ENCODE measurements around the gene SQSTM1. TPM values are rescaled to one million over a fixed set of nuclear protein-coding genes. Genes with fewer than 3 reads are reported as not detected.
A peak's percentile ranks its signal among the peaks of the same experiment; 100 is the strongest.

The SQSTM1 gene
- total RNA-seq (1,000 to 10,000 TPM in 3 of 9 donors, 100 to 1,000 TPM in 6; 453 to 2,312 (median 868) TPM), polyA plus RNA-seq (100 to 1,000 TPM; 258 to 312 (median 292) TPM)
- long read RNA-seq, donor 1, transcript SQSTM1-202 (8 exons, 2,986 nt): major isoform, 64 of 135 reads
- long read RNA-seq, donor 1, partial matches to known transcripts: 45 of 135 reads
- long read RNA-seq, donor 1, other reads (novel, unspliced or antisense): 26 of 135 reads
- long read RNA-seq, donor 2, transcript SQSTM1-202 (8 exons, 2,986 nt): major isoform, 94 of 205 reads
- long read RNA-seq, donor 2, partial matches to known transcripts: 87 of 205 reads
- long read RNA-seq, donor 2, other reads (novel, unspliced or antisense): 19 of 205 reads
- long read RNA-seq, donor 3, transcript SQSTM1-202 (8 exons, 2,986 nt): major isoform, 52 of 131 reads
- long read RNA-seq, donor 3, partial matches to known transcripts: 61 of 131 reads
- long read RNA-seq, donor 3, other reads (novel, unspliced or antisense): 17 of 131 reads
- long read RNA-seq, donor 4, transcript SQSTM1-202 (8 exons, 2,986 nt): major isoform, 459 of 597 reads
- long read RNA-seq, donor 4, partial matches to known transcripts: 36 of 597 reads
- long read RNA-seq, donor 4, other reads (novel, unspliced or antisense): 98 of 597 reads
- long read RNA-seq, donor 5, transcript SQSTM1-202 (8 exons, 2,986 nt): major isoform, 989 of 1,227 reads
- long read RNA-seq, donor 5, transcript SQSTM1-201 (7 exons, 2,253 nt): minor isoform, 14 of 1,227 reads
- long read RNA-seq, donor 5, partial matches to known transcripts: 50 of 1,227 reads
- long read RNA-seq, donor 5, other reads (novel, unspliced or antisense): 171 of 1,227 reads
- long read RNA-seq, donor 6, transcript SQSTM1-202 (8 exons, 2,986 nt): major isoform, 309 of 469 reads
- long read RNA-seq, donor 6, partial matches to known transcripts: 47 of 469 reads
- long read RNA-seq, donor 6, other reads (novel, unspliced or antisense): 111 of 469 reads
- long read RNA-seq, donor 7, transcript SQSTM1-202 (8 exons, 2,986 nt): major isoform, 30 of 88 reads
- long read RNA-seq, donor 7, partial matches to known transcripts: 47 of 88 reads
- long read RNA-seq, donor 7, other reads (novel, unspliced or antisense): 6 of 88 reads
- long read RNA-seq, donor 8, transcript SQSTM1-201 (7 exons, 2,253 nt): minor isoform, 6 of 1,484 reads
- long read RNA-seq, donor 8, transcript SQSTM1-202 (8 exons, 2,986 nt): major isoform, 121 of 1,484 reads
- long read RNA-seq, donor 8, partial matches to known transcripts: 1,313 of 1,484 reads
- long read RNA-seq, donor 8, other reads (novel, unspliced or antisense): 44 of 1,484 reads
- long read RNA-seq, donor 9, transcript SQSTM1-202 (8 exons, 2,986 nt): major isoform, 60 of 138 reads
- long read RNA-seq, donor 9, partial matches to known transcripts: 56 of 138 reads
- long read RNA-seq, donor 9, other reads (novel, unspliced or antisense): 18 of 138 reads
- long read RNA-seq, donor 10, transcript SQSTM1-202 (8 exons, 2,986 nt): major isoform, 19 of 41 reads
- long read RNA-seq, donor 10, partial matches to known transcripts: 21 of 41 reads
- long read RNA-seq, donor 10, other reads (novel, unspliced or antisense): 0 of 41 reads

DNA sequence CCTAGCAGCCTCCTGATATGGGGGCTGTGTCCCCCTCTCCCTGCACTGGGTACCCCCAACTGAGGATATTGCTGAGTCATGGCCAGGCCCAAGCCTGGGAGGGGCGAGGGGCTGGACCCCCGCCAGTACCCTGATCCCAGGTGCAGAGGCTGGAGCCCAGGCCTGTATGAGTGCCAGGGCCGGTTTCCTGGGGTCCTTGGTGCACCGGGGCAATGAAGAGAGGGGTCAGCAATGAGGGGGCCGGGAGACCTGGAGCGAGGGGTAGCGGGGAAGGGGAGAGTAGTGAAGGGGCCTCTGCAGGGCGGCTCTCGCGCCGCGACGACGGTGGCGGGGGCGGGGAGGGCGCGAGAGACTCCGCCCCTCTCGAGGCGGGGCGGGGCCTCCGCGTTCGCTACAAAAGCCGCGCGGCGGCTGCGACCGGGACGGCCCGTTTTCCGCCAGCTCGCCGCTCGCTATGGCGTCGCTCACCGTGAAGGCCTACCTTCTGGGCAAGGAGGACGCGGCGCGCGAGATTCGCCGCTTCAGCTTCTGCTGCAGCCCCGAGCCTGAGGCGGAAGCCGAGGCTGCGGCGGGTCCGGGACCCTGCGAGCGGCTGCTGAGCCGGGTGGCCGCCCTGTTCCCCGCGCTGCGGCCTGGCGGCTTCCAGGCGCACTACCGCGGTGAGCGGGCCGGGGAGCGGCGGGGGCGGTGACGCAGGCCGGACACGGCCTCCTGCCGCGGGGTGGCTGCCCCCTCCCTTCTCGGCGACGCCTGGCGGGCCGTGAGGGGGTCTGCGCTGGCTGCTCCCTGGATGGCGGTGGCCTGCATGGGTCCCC lies at the start of gene SQSTM1:
Gene SQSTM1 (plus strand): TSS at position 423 of the 815 bp plus-strand sequence. CDS start 32 bp downstream, at position 455.
- 0 to 1% (median 0%) methylated on average over 1 to 81 of the region's 81 CpGs for WGBS, 4 donors
- DNase-seq: peak; percentile 79 to 90 (median 84)
- H3K9me3 ChIP-seq (replicated peaks in 1 of 3): no peaks in the 10 kb centered on the region
- peaks cover 68 to 75% of the 10 kb centered on the region in 2 donors for H3K4me1 ChIP-seq (replicated peaks in 1 of 2)
- H3K4me3 ChIP-seq: peak within 1 kb of the TSS; percentile 52 to 99 (median 86)
- peak within 1 kb of the TSS; percentile 97 to 100 (median 99) for H3K27ac ChIP-seq
- no peaks in the 10 kb centered on the region for H3K27me3 ChIP-seq
- H3K36me3 ChIP-seq (replicated peaks in 1 of 2): peaks cover 0 to 34% of the 10 kb centered on the region in 2 donors
- TF ChIP-seq, protein P1, sequence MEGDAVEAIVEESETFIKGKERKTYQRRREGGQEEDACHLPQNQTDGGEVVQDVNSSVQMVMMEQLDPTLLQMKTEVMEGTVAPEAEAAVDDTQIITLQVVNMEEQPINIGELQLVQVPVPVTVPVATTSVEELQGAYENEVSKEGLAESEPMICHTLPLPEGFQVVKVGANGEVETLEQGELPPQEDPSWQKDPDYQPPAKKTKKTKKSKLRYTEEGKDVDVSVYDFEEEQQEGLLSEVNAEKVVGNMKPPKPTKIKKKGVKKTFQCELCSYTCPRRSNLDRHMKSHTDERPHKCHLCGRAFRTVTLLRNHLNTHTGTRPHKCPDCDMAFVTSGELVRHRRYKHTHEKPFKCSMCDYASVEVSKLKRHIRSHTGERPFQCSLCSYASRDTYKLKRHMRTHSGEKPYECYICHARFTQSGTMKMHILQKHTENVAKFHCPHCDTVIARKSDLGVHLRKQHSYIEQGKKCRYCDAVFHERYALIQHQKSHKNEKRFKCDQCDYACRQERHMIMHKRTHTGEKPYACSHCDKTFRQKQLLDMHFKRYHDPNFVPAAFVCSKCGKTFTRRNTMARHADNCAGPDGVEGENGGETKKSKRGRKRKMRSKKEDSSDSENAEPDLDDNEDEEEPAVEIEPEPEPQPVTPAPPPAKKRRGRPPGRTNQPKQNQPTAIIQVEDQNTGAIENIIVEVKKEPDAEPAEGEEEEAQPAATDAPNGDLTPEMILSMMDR (IDR thresholded peaks at IDR 0.05): peak in 2 of 6 experiments; percentile 25 to 42
- TF ChIP-seq POLR2A (IDR thresholded peaks at IDR 0.05): peak; percentile 99 to 100
- intact Hi-C loops (cut with DNase I): loop anchor here in 1 of 2 donors (10.0 kb wide), 1 partner anchor 84 kb away; the partner anchor contains the start of gene TBC1D9B

DNA sequence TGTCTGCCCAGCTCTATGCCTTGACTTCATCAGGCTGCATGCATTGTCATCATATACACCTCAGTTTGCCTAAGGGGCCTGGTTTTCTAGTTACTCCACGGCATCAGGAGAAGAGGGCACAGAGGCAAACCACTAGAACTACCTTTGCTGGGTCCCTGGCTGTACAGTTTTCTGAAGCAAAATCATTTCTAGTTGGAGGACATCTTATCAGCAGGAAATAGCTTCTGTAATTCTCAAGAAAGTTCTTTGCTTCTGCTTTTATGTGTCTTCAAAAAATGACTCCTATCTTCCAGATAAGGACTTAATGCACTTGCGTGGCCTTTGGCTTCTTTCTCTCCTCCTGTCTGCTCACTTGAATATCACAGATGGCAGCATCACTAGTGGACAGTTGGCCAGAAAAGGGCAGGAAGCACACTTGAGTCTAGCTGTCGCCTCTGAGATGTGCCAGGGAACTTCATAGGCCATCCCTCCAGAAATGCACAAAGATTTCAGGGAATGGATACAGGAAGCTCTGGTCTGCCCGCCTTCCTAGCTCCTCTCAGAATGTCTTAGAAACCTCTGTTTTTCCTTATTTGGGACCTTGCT lies 49.3 kb upstream of the SQSTM1 start:
- no peaks in the 10 kb centered on the region for H3K9me3 ChIP-seq (replicated peaks in 1 of 3)
- no peak overlapping the region for H3K27ac ChIP-seq
- H3K36me3 ChIP-seq (replicated peaks in 1 of 2): peaks cover 0 to 92% of the 10 kb centered on the region in 2 donors
- no peak overlapping the region for H3K4me3 ChIP-seq
- DNase-seq: no peak
- 64 to 84% (median 79%) methylated on average over 3 to 4 of the region's 4 CpGs for WGBS, 4 donors
- intact Hi-C loops (cut with DNase I): no loop called here
- H3K27me3 ChIP-seq: no peaks in the 10 kb centered on the region
- TF ChIP-seq, protein P1 (IDR thresholded peaks at IDR 0.05): no peak
- TF ChIP-seq POLR2A (IDR thresholded peaks at IDR 0.05): no peak
- H3K4me1 ChIP-seq (replicated peaks in 1 of 2): peaks cover 3 to 15% of the 10 kb centered on the region in 2 donors

DNA sequence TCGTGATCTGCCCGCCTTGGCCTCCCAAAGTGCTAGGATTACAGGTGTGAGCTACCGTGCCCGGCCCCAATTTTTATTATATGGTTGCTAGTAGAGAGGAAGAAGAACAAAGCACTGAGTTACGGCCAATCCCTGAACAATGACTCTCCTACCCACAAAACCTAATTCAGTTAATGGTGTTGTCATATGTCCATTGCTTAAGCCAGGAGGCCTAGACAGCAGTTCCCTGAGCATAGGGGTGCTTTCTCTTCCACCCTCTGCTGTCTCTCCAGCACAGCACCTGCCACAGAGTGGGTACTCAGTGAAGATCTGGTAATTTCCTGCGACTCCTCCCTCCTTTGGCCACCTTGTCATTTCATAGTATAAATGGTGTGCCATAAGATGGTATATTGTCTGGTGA lies 48.4 kb upstream of the SQSTM1 start:
- intact Hi-C loops (cut with DNase I): no loop called here
- Histone ChIP-seq H3K36me3 (replicated peaks in 1 of 2) (peaks cover 0 to 86% of the 10 kb centered on the region in 2 donors), H3K4me1 (replicated peaks in 1 of 2) (peaks cover 0 to 6% of the 10 kb centered on the region in 2 donors), H3K27me3 (no peaks in the 10 kb centered on the region), H3K9me3 (replicated peaks in 1 of 3) (no peaks in the 10 kb centered on the region), H3K27ac (no peak overlapping the region), H3K4me3 (no peak overlapping the region)
- DNase-seq: no peak
- TF ChIP-seq, protein P1 (IDR thresholded peaks at IDR 0.05): no peak
- no peak for TF ChIP-seq POLR2A (IDR thresholded peaks at IDR 0.05)
- 86 to 93% (median 91%) methylated on average over 6 of the region's 6 CpGs for WGBS, 4 donors

Measured in adrenal gland (tissue), 19 donors.